ENCODE results near the gene AADACL4. TPM values are rescaled to one million over a fixed set of nuclear protein-coding genes. Genes with fewer than 3 reads are reported as not detected.

Gene AADACL4
- total RNA-seq, 1 donor from 2014 or later, result not detected

DNA sequence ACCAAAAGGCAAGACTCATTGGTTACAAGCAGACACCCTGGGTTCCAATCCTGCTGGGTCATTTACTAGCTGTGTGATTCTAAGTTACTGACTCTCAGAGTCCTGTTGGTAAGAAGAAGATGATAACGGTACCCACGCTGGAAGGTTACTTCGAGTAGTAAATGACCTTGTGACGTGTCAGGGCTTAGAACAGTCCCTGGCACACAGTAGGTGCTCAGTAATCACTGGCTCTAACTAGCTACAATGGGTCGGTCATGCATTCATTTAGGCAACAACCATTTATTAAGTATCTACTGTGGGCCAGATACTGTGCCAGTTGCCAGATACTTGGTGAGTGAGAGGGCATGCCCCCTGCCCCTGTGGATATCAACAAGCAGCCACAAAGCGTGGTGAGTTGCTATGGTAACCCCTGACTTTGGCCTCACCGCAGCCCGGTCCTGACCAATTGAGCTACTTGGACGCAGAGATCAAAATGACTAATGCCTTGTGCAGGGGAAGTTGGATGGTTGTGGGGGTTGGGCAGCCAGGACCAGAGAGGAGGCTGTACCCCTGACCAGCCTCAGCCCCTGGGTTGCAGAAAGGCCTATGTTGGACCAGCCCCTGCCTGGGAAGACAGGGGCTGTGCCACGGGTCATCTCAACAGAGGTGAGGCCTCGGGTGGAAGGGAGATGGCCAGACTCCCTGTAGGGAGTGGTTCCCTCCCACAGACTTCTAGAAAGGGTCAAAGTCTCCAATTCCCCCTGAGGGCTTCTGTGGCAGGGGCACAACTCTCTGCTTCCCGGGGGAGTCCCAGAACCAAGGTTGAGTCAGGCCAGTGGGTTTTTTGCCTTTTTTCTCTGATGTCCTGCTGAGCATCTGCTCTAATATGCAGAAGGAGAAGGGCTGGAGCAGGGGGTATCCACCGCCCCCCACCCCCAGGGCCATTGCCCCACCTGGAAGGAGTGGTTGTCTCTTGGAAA, 41.9 kb upstream of the AADACL4 start:
- no peak overlapping the region for H3K27ac Mint-ChIP-seq (ENCODE audit: unreplicated experiment)
- H4K20me1 ChIP-seq (ENCODE audit: insufficient read depth, low read length), result peaks cover 8% of the 10 kb centered on the region
- no peak for TF ChIP-seq EZH2 (IDR thresholded peaks at IDR 0.05; ENCODE audit: insufficient read depth, low read length)
- TF ChIP-seq, protein P1, sequence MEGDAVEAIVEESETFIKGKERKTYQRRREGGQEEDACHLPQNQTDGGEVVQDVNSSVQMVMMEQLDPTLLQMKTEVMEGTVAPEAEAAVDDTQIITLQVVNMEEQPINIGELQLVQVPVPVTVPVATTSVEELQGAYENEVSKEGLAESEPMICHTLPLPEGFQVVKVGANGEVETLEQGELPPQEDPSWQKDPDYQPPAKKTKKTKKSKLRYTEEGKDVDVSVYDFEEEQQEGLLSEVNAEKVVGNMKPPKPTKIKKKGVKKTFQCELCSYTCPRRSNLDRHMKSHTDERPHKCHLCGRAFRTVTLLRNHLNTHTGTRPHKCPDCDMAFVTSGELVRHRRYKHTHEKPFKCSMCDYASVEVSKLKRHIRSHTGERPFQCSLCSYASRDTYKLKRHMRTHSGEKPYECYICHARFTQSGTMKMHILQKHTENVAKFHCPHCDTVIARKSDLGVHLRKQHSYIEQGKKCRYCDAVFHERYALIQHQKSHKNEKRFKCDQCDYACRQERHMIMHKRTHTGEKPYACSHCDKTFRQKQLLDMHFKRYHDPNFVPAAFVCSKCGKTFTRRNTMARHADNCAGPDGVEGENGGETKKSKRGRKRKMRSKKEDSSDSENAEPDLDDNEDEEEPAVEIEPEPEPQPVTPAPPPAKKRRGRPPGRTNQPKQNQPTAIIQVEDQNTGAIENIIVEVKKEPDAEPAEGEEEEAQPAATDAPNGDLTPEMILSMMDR (IDR thresholded peaks at IDR 0.05; ENCODE audit: insufficient read depth, low read depth, low read length), result no peak
- H3K27ac ChIP-seq (ENCODE audit: low read depth, low read length), result peak overlapping the region; percentile 61
- H3K4me2 ChIP-seq (ENCODE audit: low read length), result peak overlapping the region; percentile 54
- H3K9me3 Mint-ChIP-seq (ENCODE audit: unreplicated experiment), result no peaks in the 10 kb centered on the region
- H3K4me1 ChIP-seq (ENCODE audit: insufficient read depth, low read length), result peaks cover 55% of the 10 kb centered on the region
- H3K9me3 ChIP-seq (ENCODE audit: insufficient read depth, low read depth, low read length), result no peaks in the 10 kb centered on the region
- DNase-seq (ENCODE audit: low read depth) (peak; percentile 90), FAIRE-seq (no peak)
- peaks cover 8% of the 10 kb centered on the region for H3K4me1 Mint-ChIP-seq (ENCODE audit: low read depth, unreplicated experiment)
- H3K9ac ChIP-seq (ENCODE audit: low read length), result peak overlapping the region; percentile 32
- peaks cover 2% of the 10 kb centered on the region for H3K36me3 ChIP-seq (ENCODE audit: insufficient read depth, low read length)
- H3K4me3 Mint-ChIP-seq (ENCODE audit: unreplicated experiment), result no peak overlapping the region
- peaks cover 54% of the 10 kb centered on the region for H3K27me3 Mint-ChIP-seq (ENCODE audit: low read depth, unreplicated experiment)
- H3K4me3 ChIP-seq (ENCODE audit: insufficient read depth, low read depth, low read length), result no peak overlapping the region
- H3K36me3 Mint-ChIP-seq (ENCODE audit: low read depth, unreplicated experiment), result no peaks in the 10 kb centered on the region
- H2AFZ ChIP-seq (ENCODE audit: low read depth, low read length), result no peak overlapping the region
- no peaks in the 10 kb centered on the region for H3K27me3 ChIP-seq (ENCODE audit: insufficient read depth, low read length)
- H3K79me2 ChIP-seq (ENCODE audit: insufficient read depth, low read length), result peaks cover 63% of the 10 kb centered on the region

DNA sequence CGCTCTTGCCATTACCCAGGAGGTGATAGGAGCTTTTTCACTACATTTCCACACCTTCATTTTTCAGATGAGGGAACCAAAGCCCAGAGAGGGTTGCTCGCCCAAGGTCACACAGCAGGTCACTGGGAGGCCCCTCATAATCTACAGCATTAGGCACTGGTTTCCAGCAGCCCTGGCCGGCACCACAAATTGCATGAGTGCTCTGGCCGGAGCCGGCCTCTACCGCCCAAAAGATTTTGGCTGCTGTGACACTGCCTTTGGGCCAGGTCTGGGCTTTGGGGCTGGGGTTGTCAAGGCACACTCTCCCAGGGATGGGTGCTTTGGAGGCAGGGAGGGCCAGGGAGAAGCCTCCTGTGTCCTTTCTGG, 41.2 kb upstream of the AADACL4 start:
- Mint-ChIP-seq H3K9me3 (ENCODE audit: unreplicated experiment) (peaks cover 2% of the 10 kb centered on the region), H3K27me3 (ENCODE audit: low read depth, unreplicated experiment) (peaks cover 57% of the 10 kb centered on the region), H3K27ac (ENCODE audit: unreplicated experiment) (no peak overlapping the region), H3K36me3 (ENCODE audit: low read depth, unreplicated experiment) (no peaks in the 10 kb centered on the region), H3K4me3 (ENCODE audit: unreplicated experiment) (no peak overlapping the region), H3K4me1 (ENCODE audit: low read depth, unreplicated experiment) (peaks cover 8% of the 10 kb centered on the region)
- TF ChIP-seq, protein P1 (IDR thresholded peaks at IDR 0.05; ENCODE audit: insufficient read depth, low read depth, low read length), result no peak
- TF ChIP-seq EZH2 (IDR thresholded peaks at IDR 0.05; ENCODE audit: insufficient read depth, low read length), result no peak
- peak overlapping the region; percentile 17 for H3K9ac ChIP-seq (ENCODE audit: low read length)
- no peak overlapping the region for H3K4me3 ChIP-seq (ENCODE audit: insufficient read depth, low read depth, low read length)
- no peak overlapping the region for H2AFZ ChIP-seq (ENCODE audit: low read depth, low read length)
- peaks cover 61% of the 10 kb centered on the region for H3K79me2 ChIP-seq (ENCODE audit: insufficient read depth, low read length)
- no peaks in the 10 kb centered on the region for H3K27me3 ChIP-seq (ENCODE audit: insufficient read depth, low read length)
- FAIRE-seq (no peak), DNase-seq (ENCODE audit: low read depth) (no peak)
- peak overlapping the region; percentile 54 for H3K4me2 ChIP-seq (ENCODE audit: low read length)
- peaks cover 2% of the 10 kb centered on the region for H3K36me3 ChIP-seq (ENCODE audit: insufficient read depth, low read length)
- H3K4me1 ChIP-seq (ENCODE audit: insufficient read depth, low read length), result peaks cover 51% of the 10 kb centered on the region
- H3K27ac ChIP-seq (ENCODE audit: low read depth, low read length), result peak overlapping the region; percentile 55
- no peaks in the 10 kb centered on the region for H3K9me3 ChIP-seq (ENCODE audit: insufficient read depth, low read depth, low read length)
- H4K20me1 ChIP-seq (ENCODE audit: insufficient read depth, low read length), result peaks cover 8% of the 10 kb centered on the region

DNA sequence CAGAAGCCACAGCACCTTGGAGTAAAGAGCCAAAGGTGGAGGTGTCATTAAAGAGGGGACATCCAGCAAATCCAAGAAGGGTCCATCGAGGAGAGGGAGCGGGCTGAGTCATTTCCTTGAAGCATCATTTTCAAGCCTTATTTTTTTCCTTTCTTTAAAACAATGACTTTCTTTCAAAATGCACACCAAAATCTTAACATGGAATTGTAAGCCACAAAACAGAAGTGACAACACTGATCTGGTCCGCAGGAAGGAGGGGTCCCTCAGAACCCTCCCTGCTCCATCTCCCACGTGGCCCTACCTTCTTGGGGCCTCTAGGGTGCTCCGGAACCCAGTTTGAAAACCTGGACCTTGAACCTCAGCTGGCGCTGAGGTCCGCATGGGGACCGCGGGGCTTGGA, 40.7 kb upstream of the AADACL4 start:
- no peak overlapping the region for H3K4me3 Mint-ChIP-seq (ENCODE audit: unreplicated experiment)
- no peak overlapping the region for H2AFZ ChIP-seq (ENCODE audit: low read depth, low read length)
- H3K79me2 ChIP-seq (ENCODE audit: insufficient read depth, low read length), result peaks cover 59% of the 10 kb centered on the region
- no peaks in the 10 kb centered on the region for H3K36me3 Mint-ChIP-seq (ENCODE audit: low read depth, unreplicated experiment)
- peak overlapping the region; percentile 55 for H3K27ac ChIP-seq (ENCODE audit: low read depth, low read length)
- FAIRE-seq, result no peak
- peaks cover 2% of the 10 kb centered on the region for H3K36me3 ChIP-seq (ENCODE audit: insufficient read depth, low read length)
- peaks cover 48% of the 10 kb centered on the region for H3K4me1 ChIP-seq (ENCODE audit: insufficient read depth, low read length)
- peaks cover 2% of the 10 kb centered on the region for H3K9me3 Mint-ChIP-seq (ENCODE audit: unreplicated experiment)
- H3K4me3 ChIP-seq (ENCODE audit: insufficient read depth, low read depth, low read length), result no peak overlapping the region
- no peak for TF ChIP-seq EZH2 (IDR thresholded peaks at IDR 0.05; ENCODE audit: insufficient read depth, low read length)
- TF ChIP-seq, protein P1 (IDR thresholded peaks at IDR 0.05; ENCODE audit: insufficient read depth, low read depth, low read length), result no peak
- H3K9ac ChIP-seq (ENCODE audit: low read length), result peak overlapping the region; percentile 5
- H3K9me3 ChIP-seq (ENCODE audit: insufficient read depth, low read depth, low read length), result no peaks in the 10 kb centered on the region
- no peak overlapping the region for H3K27ac Mint-ChIP-seq (ENCODE audit: unreplicated experiment)
- no peak for DNase-seq (ENCODE audit: low read depth)
- peak overlapping the region; percentile 54 for H3K4me2 ChIP-seq (ENCODE audit: low read length)
- peaks cover 9% of the 10 kb centered on the region for H4K20me1 ChIP-seq (ENCODE audit: insufficient read depth, low read length)
- H3K27me3 ChIP-seq (ENCODE audit: insufficient read depth, low read length), result no peaks in the 10 kb centered on the region
- peaks cover 55% of the 10 kb centered on the region for H3K27me3 Mint-ChIP-seq (ENCODE audit: low read depth, unreplicated experiment)
- peaks cover 11% of the 10 kb centered on the region for H3K4me1 Mint-ChIP-seq (ENCODE audit: low read depth, unreplicated experiment)
